Pancreas (tissue), 10 donors: ENCODE data around the gene POLD2. TPM values are rescaled to one million over a fixed set of nuclear protein-coding genes. Genes with fewer than 3 reads are reported as not detected.
A peak's percentile ranks its signal among the peaks of the same experiment; 100 is the strongest.

Experiments
- ATAC-seq, 4 donors: fragments of 200-7000 bp; cut with Tn5 transposase; one replicate each; pipeline versions ENCODE4 v1.8.0 to v1.9.1; 2020; ENCODE audit warnings: mild to moderate bottlenecking in 4 of 4, moderate library complexity in 4 of 4
- DNase-seq, 6 donors: peaks; one replicate each; pipeline ENCODE4 v3.0.0-alpha.2; 2020
- FAIRE-seq: peaks from 2 replicates; lab custom pipeline; 2012; peaks lifted over from hg19 to GRCh38; lab: Jason Lieb, UNC
- H3K27ac ChIP-seq, 4 donors: fragments of 200-600 bp; sonication (generic); 1 replicate in 3 of 4; 2 replicates in 1 of 4; pipeline versions ENCODE4 v1.5.0 to v1.8.0; 2020
- H3K27me3 ChIP-seq, 4 donors: fragments of 200-600 bp; one replicate each; pipeline ENCODE4 v1.8.0; 2021
- H3K36me3 ChIP-seq, 3 donors: fragments of 200-600 bp; sonication (generic) in 1 of 3; one replicate each; pipeline versions ENCODE4 v1.5.0 to v1.8.0; 2020 to 2021
- H3K4me1 ChIP-seq, 3 donors: fragments of 200-600 bp; one replicate each; pipeline ENCODE4 v1.8.0; 2021
- H3K4me3 ChIP-seq, 4 donors: fragments of 200-600 bp; sonication (generic) in 2 of 4; one replicate each; pipeline versions ENCODE4 v1.5.0 to v1.8.0; 2020 to 2021
- H3K9me3 ChIP-seq, 4 donors: fragments of 200-600 bp; one replicate each; pipeline ENCODE4 v1.8.0; 2021
- WGBS, 2 donors: extraction: QIAGEN DNeasy Blood & Tissue Kit; methylation state at CpG; one replicate each; pipeline ENCODE4 v1.1.7; 2013; 5-methylcytosine and 5-hydroxymethylcytosine counted together
- intact Hi-C, 3 donors: fragments of 100-400 bp; cut with DNase I; formaldehyde crosslinking; loops; one replicate each; pipeline versions ENCODE4 v1.11.1 to v1.14.2; 2022
- polyA plus RNA-seq, 2 donors: library from polyadenylated mRNA; stranded (reverse); fragments of 200-250 nt; gene quantifications; one replicate each; pipeline ENCODE4 v1.2.3, GENCODE V29; 2013
- total RNA-seq, 6 donors: library from RNA; stranded (reverse); fragmentation: NEBNext Ultra II Directional in 4 of 6; extraction: Animal tissue kit (Norgen Biotek cat#: 25700) in 4 of 6; gene quantifications; one replicate each; pipeline versions ENCODE4 v1.2.1 to v1.2.4, GENCODE V29; 2021 to 2023
- TF ChIP-seq, protein P1 (sequence below), 4 donors: fragments of 200-600 bp; sonication (generic) in 3 of 4; IDR thresholded peaks; one replicate each; pipeline versions ENCODE4 v1.5.0 to v1.8.0; 2021; ENCODE audit warnings: antibody characterized with exemption in 4 of 4
- donor health status: healthy with polysubstance abuse.
- donor health status: DM: no; HTN: no; CAD: no; lungs with moderate emphysema.
- donor health status: DM: no; HTN: no; CAD: no.
- donor health status: control.
- donor health status: control.
- donor health status: Bipolar disorder and iron deficiency.
- donor health status: DM: yes; HTN: yes; CAD: no.
- donor health status: DM: no; HTN: no; CAD: no.
- donor health status: DM: no; HTN: no; CAD: no.
- donor health status: DM: yes; HTN: yes; CAD: no.

POLD2 gene
- total and polyA plus RNA-seq, 8 donors = 40.6 to 86.4 (median 54.7) TPM

DNA sequence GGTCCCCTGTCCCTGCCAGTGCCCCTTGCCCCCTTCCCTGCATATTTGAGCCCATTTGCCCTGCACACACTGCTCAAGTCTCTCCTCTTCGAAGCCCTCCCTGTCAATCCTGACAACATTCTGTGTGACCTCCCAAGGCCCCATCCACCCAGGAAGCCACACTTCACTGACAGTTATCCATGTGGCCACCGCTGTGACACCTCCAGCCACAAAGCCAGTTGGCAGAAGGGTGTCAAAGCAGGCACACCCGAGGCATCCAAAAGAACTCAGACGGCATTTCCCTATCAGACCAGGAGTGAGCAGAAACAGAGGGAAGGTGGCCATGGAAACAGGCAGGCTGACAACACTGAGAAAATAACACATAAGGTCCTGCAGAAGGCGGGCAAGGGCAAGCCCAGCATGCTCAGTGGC lies 45.7 kb downstream of the POLD2 start:
- WGBS, 2 donors = 87 to 93% methylated on average over 5 of the region's 5 CpGs
- FAIRE-seq = no peak
- Histone ChIP-seq H3K36me3 (peaks cover 0 to 31% (median 13%) of the 10 kb centered on the region in 3 donors), H3K9me3 (no peaks in the 10 kb centered on the region), H3K27ac (no peak overlapping the region), H3K4me1 (peaks cover 0 to 6% (median 0%) of the 10 kb centered on the region in 3 donors), H3K27me3 (no peaks in the 10 kb centered on the region), H3K4me3 (no peak overlapping the region)
- ATAC-seq = no peak
- intact Hi-C loops = no loop called here
- TF ChIP-seq, protein P1, sequence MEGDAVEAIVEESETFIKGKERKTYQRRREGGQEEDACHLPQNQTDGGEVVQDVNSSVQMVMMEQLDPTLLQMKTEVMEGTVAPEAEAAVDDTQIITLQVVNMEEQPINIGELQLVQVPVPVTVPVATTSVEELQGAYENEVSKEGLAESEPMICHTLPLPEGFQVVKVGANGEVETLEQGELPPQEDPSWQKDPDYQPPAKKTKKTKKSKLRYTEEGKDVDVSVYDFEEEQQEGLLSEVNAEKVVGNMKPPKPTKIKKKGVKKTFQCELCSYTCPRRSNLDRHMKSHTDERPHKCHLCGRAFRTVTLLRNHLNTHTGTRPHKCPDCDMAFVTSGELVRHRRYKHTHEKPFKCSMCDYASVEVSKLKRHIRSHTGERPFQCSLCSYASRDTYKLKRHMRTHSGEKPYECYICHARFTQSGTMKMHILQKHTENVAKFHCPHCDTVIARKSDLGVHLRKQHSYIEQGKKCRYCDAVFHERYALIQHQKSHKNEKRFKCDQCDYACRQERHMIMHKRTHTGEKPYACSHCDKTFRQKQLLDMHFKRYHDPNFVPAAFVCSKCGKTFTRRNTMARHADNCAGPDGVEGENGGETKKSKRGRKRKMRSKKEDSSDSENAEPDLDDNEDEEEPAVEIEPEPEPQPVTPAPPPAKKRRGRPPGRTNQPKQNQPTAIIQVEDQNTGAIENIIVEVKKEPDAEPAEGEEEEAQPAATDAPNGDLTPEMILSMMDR (IDR thresholded peaks at IDR 0.05) = no peak
- peak in 1 of 6 donors; percentile 30 for DNase-seq

DNA sequence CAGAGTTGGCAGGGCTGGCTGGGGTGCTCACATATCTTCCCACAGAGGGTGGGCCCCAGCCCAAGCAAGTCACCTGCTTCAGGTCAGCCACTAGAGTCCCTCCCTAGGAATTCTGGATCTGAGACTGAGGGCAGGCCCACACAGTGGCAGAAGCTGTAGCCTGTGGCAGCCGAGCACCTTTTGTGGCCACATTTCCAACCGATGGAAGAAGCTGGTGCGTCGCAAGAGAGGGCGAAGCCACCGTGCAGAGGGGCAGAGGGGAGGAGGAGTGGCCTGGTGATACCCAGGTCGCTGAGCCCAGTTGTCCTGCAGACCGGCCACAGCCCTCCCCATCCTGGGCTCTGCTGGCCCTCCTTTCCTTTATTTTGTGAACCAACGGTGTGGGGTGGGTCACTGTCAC lies 46.3 kb downstream of the POLD2 start:
- H3K9me3 ChIP-seq = no peaks in the 10 kb centered on the region
- H3K4me1 ChIP-seq = peaks cover 0 to 6% (median 0%) of the 10 kb centered on the region in 3 donors
- FAIRE-seq = no peak
- peak in 1 of 6 donors; percentile 52 for DNase-seq
- WGBS, 2 donors = 91 to 92% methylated on average over 9 of the region's 9 CpGs
- intact Hi-C loops = no loop called here
- H3K36me3 ChIP-seq = peaks cover 0 to 33% (median 13%) of the 10 kb centered on the region in 3 donors
- H3K27ac ChIP-seq = no peak overlapping the region
- TF ChIP-seq, protein P1 (IDR thresholded peaks at IDR 0.05) = no peak
- ATAC-seq = no peak
- H3K27me3 ChIP-seq = no peaks in the 10 kb centered on the region
- no peak overlapping the region for H3K4me3 ChIP-seq

DNA sequence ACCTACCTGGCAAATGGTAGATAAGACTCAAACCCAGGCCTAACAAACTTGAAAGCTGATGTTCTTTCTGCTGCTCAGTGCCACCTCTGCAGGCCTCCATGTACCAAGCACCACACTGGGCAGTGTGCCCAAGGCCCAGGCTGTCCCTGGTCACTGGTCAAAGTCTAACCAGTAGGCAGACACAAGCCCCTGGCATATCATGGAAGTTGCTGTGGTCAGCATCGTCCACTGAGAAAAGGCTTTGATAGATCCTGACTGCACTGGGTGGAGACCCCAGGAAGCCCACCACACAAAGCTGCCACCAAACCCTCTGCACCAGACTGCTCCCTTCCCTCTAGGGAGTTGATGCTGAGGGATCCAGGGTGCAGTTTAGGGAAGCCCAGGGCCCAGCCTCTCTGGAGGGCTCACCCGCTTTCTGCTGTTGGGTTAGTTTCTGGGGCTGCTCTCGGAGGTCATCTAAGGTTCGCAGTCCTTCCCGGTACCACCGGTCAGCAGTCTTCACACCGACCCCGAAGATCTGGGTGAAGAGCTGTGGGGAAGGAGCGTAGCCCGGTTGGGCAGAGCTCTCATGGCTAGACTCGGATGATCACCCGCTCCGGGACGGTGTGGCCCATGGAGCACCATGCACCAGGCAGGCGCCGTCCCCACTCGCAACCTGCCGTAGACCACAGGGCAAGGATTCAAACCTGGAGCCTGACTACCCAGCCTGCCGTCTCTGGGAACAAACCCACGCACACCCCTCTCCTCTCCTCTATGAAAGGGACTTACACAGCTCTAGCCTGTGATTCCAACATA lies 47.0 kb downstream of the POLD2 start:
- TF ChIP-seq, protein P1 (IDR thresholded peaks at IDR 0.05) = no peak
- H3K4me1 ChIP-seq = peaks cover 0 to 3% (median 0%) of the 10 kb centered on the region in 3 donors
- FAIRE-seq (no peak), ATAC-seq (peak; percentile 43 to 78 (median 66)), DNase-seq (peak; percentile 60 to 88 (median 72))
- intact Hi-C loops = no loop called here
- H3K27ac ChIP-seq = no peak overlapping the region
- H3K4me3 ChIP-seq = no peak overlapping the region
- peaks cover 0 to 33% (median 13%) of the 10 kb centered on the region in 3 donors for H3K36me3 ChIP-seq
- no peaks in the 10 kb centered on the region for H3K9me3 ChIP-seq
- H3K27me3 ChIP-seq = no peaks in the 10 kb centered on the region
- 88 to 93% methylated on average over 20 of the region's 20 CpGs for WGBS, 2 donors

DNA sequence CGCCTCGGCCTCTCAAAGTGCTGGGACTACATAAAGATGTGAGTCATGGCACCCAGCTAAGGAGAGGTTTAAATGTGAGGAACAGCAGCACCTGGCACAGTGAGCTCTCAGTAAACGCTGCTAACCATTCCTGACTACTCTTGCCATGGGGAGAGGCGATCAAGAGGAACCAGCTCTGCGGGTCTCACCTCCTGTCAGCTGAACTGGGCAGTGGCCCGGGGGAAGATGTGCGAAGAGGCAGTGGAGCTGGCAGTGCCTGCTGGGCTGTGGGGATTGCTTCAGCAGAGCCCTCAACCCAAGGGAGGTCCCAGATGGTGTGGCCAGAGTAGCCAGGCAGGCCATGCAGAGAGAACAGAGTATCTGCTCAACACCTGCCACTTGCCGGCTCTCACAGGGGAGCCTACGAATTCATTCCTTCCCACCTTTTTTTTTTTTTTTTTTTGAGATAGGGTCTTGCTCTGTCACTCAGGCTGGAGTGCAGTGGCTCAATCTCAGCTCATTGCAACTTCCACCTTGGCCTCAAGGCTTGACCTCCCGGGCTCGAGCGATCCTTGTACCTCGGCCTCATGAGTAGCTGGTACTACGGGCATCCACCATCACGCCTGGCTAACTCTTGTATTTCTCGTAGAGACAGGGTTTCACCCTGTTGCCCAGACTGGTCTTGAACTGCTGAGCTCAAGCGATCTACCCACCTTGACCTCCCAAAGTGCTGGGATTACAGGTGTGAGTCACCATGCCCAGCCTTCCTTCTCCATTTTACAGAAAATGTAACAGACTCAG lies 47.9 kb downstream of the POLD2 start:
- H3K4me1 ChIP-seq = no peaks in the 10 kb centered on the region
- WGBS, 2 donors = 95 to 96% methylated on average over 17 of the region's 17 CpGs
- intact Hi-C loops = no loop called here
- no peak overlapping the region for H3K27ac ChIP-seq
- no peak overlapping the region for H3K4me3 ChIP-seq
- peaks cover 0 to 33% (median 13%) of the 10 kb centered on the region in 3 donors for H3K36me3 ChIP-seq
- FAIRE-seq (no peak), ATAC-seq (no peak), DNase-seq (peak in 1 of 6 donors; percentile 40)
- H3K27me3 ChIP-seq = no peaks in the 10 kb centered on the region
- TF ChIP-seq, protein P1 (IDR thresholded peaks at IDR 0.05) = no peak
- H3K9me3 ChIP-seq = no peaks in the 10 kb centered on the region
